GM21367 (cell line): ENCODE results near the gene B4GALNT4.
"Not testable (repeated sequence)": the region's sequence is repeated elsewhere in the genome, so short reads cannot be mapped to it uniquely, and the experiment has no call there.

ENCODE experiments used
- ATAC-seq: cut with Tn5 transposase; IDR thresholded peaks from one replicate; pipeline ENCODE4 v1.9.1; 2021; ENCODE audit not compliant: unreplicated experiment

Gene B4GALNT4

GRCh38 chr11:357582-357981 lies 11.7 kb upstream of the B4GALNT4 start:
- no peak for ATAC-seq

DNA sequence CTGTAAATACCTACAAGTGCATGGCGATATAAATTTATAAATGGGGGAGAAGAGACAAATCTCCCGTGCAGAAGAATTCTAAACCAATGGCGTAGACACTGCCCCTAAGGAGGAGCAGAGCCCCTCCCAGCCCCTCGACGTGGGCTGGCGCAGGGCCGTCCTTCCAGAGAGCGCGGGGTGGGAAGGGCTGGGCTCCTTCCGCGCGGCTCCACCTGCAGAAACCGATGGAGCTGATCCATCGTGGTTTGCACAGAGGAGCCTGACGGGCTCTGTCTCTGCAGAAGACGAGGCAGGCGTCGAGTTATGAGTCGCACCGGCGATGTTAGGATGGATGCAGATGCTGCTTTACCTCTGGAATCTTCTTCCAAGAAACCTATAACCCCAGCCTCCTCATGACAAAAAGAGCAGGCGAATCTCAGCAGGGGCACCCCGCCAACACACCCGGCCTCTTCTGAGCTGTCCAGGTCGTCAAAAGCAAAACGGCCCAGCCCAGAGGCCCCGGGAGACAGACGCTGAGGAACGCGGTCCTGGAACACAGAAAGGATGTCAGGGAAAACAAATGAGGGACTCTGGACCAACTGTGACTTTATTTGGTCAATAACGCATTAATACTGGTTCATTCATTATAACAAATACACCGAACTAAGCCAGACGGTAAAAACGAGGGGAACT lies 11.0 kb upstream of the B4GALNT4 start:
- ATAC-seq = no peak

DNA sequence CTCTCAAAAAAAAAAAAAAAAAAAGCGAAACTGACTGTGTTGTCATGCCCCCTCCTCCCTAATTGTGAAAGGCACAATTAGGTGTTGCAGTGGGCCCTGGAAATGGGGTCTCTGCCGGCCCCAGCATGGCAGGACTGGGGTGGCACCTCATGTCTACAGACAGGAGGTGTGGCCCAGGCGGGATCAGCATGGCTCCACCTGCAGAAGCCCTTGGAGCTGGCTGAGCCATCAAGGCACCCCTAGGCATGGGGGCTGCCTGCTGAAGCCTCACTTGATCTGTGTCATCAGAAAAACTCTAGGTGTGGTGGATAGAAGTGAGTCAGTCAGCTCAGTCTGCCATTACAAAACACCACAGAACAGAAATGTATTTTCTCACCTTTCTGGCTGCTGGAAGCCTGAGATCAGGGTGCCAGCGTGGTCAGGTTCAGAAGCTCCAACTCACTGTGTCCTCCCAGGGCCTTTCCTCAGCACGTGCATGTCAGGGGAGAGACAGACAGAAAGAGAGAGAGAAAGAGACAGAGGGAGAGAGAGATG lies 10.1 kb upstream of the B4GALNT4 start:
- no peak for ATAC-seq

DNA sequence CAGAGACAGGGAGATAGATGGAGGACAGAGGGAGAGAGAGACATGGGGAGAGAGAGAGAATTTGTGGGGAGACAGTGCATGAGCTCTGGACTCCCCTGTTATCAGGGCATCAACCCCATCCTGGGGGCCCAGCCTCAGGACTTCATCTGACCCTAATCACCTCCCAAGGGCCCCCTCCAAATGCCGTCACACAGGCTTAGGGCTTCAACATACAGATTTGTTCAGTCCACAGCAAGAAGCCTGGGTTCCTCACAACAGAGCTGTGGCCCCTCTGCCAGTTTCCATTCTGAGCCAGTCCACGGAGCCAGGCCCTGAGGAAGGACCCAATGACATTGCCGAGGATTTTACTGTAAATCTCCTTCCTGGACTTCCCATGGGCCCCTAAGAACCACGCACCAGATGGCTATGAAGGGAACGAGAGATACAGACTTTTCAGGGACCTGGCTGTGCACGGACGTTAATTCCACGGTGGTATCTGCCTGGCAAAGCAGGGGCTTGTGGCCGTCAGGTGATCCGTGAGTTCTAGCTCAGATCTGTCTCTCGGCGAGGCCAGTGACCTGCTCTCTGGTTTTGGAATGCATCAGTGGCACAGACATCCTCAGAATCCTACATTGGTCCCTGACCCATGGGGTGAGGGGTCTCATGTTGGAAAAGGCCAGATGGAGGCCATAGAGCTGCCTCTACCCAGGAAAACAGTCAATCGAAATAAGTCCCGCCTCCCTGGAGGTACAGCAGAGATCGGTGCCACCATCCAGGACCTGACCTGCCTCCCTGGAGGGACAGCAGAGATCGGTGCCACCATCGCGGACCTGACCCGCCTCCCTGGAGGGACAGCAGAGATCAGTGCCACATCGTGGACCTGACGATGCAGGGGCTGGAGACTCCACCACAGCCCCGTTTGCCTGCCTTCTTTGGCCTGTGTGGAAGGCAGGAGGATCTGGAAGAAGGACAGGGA lies 8.7 kb upstream of the B4GALNT4 start:
- ATAC-seq = no peak

DNA sequence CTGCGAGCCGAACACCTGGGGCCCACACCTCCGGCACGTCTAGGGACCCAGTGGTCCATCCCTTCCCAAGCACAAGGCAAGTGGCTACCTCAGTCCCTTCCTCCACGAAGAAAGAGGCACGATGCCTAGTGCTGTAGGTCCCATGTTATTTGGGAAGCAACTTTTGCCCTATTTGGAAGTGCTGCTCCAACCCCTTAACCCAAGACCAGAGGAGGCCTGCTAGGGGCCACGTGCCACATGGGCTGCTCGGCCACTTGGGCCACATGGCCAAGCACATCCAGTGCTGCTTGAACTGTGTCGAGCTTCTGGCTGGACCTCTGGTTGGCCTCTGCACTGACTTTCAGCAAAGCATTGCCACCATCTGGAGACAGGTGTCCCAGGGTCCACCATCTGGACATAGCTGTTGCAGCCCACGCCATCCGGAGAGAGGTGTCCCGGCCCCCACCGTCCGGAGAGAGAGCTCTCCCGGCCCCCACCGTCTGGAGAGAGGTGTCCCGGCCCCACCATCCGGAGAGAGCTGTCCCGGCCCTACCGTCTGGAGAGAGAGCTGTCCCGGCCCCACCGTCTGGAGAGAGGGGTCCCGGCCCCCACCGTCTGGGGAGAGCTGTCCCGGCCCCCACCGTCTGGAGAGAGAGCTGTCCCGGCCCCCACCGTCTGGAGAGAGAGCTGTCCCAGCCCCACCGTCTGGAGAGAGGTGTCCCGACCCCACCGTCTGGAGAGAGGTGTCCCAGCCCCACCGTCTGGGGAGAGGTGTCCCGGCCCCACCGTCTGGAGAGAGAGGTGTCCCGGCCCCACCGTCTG lies 6.5 kb upstream of the B4GALNT4 start:
- ATAC-seq = no peak

- not testable (repeated sequence) for ATAC-seq
Observed at GRCh38 chr11:363443-363805, 5.9 kb upstream of the B4GALNT4 start.

DNA sequence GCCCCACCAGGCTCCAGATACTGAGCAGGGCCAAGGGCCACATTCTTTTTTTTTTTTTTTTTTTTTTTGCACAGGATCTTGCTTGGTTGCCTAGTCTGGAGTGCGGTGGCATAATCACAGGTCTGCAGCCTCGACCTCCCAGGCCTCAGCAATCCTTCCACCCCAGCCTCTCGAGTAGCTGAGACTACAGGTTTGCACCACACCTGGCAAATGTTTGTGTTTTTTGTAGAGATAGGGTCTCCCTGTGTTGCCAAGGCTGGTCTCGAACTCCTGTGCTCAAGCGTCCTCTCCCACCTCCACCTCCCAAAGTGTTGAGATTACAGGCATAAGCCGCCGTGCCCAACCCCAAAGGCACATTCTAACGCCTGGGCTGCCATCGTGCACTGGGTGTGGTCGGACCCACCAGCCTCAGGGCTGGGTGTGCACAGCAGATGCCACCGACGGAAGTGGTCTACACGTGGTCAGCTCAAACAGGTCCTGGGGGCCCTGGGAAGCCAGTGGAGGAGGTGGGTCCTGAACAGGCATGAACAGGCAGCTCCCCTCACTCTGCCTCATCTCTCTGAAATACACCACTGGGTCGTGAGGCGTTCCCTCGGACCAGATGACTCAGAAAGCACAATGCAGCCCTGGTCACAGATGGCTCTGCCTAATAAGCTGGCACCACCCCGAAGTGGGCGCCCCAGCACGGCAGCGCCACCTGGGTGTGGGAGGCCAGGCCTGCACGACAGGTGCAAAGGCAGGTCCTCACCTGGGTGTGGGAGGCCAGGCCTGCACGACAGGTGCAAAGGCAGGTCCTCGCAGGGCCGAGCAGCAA lies 5.1 kb upstream of the B4GALNT4 start:
- no peak for ATAC-seq

- no peak for ATAC-seq
Observed at GRCh38 chr11:364991-365725, 4.1 kb upstream of the B4GALNT4 start.

DNA sequence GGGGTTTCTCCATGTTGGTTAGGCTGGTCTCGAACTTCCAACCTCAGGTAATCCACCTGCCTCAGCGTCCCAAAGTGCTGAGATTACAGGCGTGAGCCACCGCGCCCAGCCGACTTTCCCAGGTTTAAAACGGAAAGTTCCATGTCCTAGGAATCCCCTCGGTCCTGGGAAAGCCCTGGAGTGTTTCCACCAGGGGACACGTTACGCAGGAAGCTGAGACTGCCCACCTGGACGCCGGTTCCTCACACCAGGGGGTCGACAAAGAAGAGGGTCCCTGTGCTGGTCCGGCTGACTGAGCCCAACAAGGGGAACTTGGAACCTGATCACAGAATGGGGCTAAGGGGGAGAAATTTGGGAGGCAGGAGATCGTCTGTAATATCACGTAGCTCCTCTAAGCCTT lies 3.5 kb upstream of the B4GALNT4 start:
- ATAC-seq = no peak

DNA sequence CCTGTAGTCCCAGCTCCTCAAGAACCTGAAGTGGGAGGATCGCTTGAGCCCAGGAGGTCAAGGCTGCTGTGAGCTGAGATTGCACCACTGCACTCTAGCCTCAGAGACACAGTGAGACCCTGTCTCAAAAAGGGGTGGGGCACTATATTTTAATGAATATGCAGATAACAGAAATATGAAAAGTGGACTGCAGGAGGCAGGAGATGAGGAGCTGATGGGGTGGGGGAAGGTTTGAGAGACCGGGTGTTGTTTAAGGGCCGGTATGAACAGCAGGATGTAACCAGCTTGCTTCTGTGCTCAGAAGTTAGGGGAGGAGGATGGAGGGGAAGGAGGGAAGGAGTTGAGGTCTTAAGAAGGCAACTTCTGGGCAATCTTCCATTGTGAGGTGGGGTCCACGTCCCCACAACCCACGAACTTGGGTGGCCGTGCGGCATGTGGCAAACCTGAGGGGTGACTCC lies 1.3 kb upstream of the B4GALNT4 start:
- ATAC-seq = no peak

- no peak for ATAC-seq
Observed at GRCh38 chr11:368414-369335, 624 bp upstream of the B4GALNT4 start.

GRCh38 chr11:370070-370941 lies 1.0 kb downstream of the B4GALNT4 start:
- ATAC-seq = no peak

GRCh38 chr11:371051-371450 lies 1.8 kb downstream of the B4GALNT4 start:
- ATAC-seq = no peak

- no peak for ATAC-seq
Observed at GRCh38 chr11:371716-372590, 2.7 kb downstream of the B4GALNT4 start.

DNA sequence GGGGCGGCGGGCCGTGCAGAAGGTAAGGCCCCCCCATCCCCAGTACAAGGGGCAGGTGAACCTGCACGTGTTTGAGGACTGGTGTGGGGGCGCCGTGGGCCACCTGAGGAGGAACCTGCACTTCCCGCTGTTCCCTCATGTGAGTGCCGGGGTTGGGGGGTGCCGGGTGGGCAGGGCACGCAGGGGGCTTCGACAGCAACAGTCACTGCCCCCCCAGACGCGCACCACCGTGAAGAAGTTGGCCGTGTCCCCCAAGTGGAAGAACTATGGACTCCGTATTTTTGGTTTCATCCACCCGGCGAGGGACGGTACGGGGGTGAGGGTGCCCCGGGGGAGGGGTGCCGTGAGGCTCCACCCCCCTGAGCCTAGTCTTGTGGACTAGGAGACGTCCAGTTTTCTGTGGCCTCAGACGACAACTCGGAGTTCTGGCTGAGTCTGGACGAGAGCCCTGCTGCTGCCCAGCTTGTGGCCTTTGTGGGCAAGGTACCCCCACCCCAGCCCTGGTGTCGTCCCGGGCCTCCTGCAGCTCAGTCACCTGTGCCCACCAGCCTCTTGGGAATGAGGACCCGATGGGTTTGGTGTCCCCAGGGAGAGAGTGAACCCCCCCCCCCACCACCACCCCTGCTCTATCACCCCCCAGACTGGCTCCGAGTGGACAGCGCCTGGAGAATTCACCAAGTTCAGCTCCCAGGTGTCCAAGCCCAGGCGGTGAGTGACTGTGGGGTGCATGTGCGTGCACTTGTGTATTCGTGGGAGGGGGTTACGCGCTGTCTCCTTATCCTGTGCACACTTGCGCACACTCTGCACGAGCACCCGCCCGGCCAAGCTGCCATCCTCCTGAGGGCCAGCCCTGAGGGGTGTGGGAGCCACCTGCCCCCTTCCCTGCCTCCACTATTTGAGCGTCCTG lies 3.8 kb downstream of the B4GALNT4 start:
- no peak for ATAC-seq
